Keratinocyte (primary cell): Measurements from ENCODE around the gene PTPN21. TPM values are rescaled to one million over a fixed set of nuclear protein-coding genes. Genes with fewer than 3 reads are reported as not detected.

Experiments
- DNase-seq: peaks from one replicate; pipeline ENCODE4 v3.0.0-alpha.2; 2011; ENCODE audit warnings: low read depth, missing footprints, low spot score
- FAIRE-seq: peaks from 2 replicates; lab custom pipeline; 2011; peaks lifted over from hg19 to GRCh38; lab: Jason Lieb, UNC
- H2AFZ ChIP-seq: 2 replicates; pipeline ENCODE4 v1.6.0; 2012; ENCODE audit warnings: low read length, control low read depth, inconsistent platforms; ENCODE audit not compliant: control insufficient read depth
- H3K27ac ChIP-seq: 2 replicates; pipeline ENCODE4 v1.5.1; 2011; ENCODE audit warnings: low read length; ENCODE audit not compliant: control insufficient read depth, insufficient read depth
- H3K27me3 ChIP-seq: 3 replicates; pipeline ENCODE4 v1.6.0; 2011; ENCODE audit warnings: low read length; ENCODE audit not compliant: control insufficient read depth, insufficient read depth; ENCODE audit errors: extremely low read depth
- H3K36me3 ChIP-seq, 2 experiments: 2 replicates in 1 of 2; 3 replicates in 1 of 2; pipeline ENCODE4 v1.5.1; 2011; ENCODE audit warnings: low read length in 2 of 2, mild to moderate bottlenecking in 1 of 2; ENCODE audit not compliant: control insufficient read depth in 2 of 2, insufficient read depth in 2 of 2; ENCODE audit errors: extremely low read depth in 1 of 2
- H3K4me1 ChIP-seq: 3 replicates; pipeline ENCODE4 v1.5.1; 2011; ENCODE audit warnings: low read length; ENCODE audit not compliant: control insufficient read depth, insufficient read depth; ENCODE audit errors: extremely low read depth
- H3K4me2 ChIP-seq: 3 replicates; pipeline ENCODE4 v1.6.0; 2011; ENCODE audit warnings: low read depth, low read length; ENCODE audit not compliant: control insufficient read depth, insufficient read depth; ENCODE audit errors: extremely low read depth
- H3K4me3 ChIP-seq, 3 experiments: fragments of 200-600 bp in 1 of 3; sonication (generic) in 1 of 3; 2 replicates in 2 of 3; 3 replicates in 1 of 3; pipeline ENCODE4 v1.5.1; 2011 to 2016; ENCODE audit warnings: low read length in 3 of 3, mild to moderate bottlenecking in 3 of 3, control low read depth in 2 of 3, inconsistent platforms in 1 of 3, low read depth in 1 of 3, mixed read lengths in 1 of 3, mixed run types in 1 of 3, moderate library complexity in 1 of 3; ENCODE audit not compliant: control insufficient read depth in 2 of 3, insufficient read depth in 2 of 3; ENCODE audit errors: extremely low read depth in 1 of 3
- H3K79me2 ChIP-seq: 2 replicates; pipeline ENCODE4 v1.6.0; 2012; ENCODE audit warnings: low read length; ENCODE audit not compliant: control insufficient read depth, insufficient read depth
- H3K9ac ChIP-seq: 3 replicates; pipeline ENCODE4 v1.6.0; 2011; ENCODE audit warnings: low read length; ENCODE audit not compliant: control insufficient read depth, insufficient read depth; ENCODE audit errors: extremely low read depth
- H3K9me1 ChIP-seq: 3 replicates; pipeline ENCODE4 v1.6.0; 2011; ENCODE audit warnings: low read length; ENCODE audit not compliant: control insufficient read depth, insufficient read depth; ENCODE audit errors: extremely low read depth
- H3K9me3 ChIP-seq: 2 replicates; pipeline ENCODE4 v1.5.1; 2012; ENCODE audit warnings: low read depth, low read length; ENCODE audit not compliant: control insufficient read depth
- H4K20me1 ChIP-seq: 3 replicates; pipeline ENCODE4 v1.6.0; 2011; ENCODE audit warnings: low read length; ENCODE audit not compliant: control insufficient read depth, insufficient read depth; ENCODE audit errors: extremely low read depth
- CTCF ChIP-seq, 3 experiments: IDR thresholded peaks in 1 of 3; conservative IDR thresholded peaks in 1 of 3; optimal IDR thresholded peaks in 1 of 3; 2 replicates in 2 of 3; 3 replicates in 1 of 3; pipeline versions ENCODE3 to v1.5.1; 2011; ENCODE audit warnings: low read length in 3 of 3, mild to moderate bottlenecking in 3 of 3, moderate library complexity in 2 of 3, control low read depth in 1 of 3, inconsistent platforms in 1 of 3; ENCODE audit not compliant: insufficient read depth in 2 of 3; ENCODE audit errors: extremely low read depth in 1 of 3
- EZH2 ChIP-seq: IDR thresholded peaks from one replicate; pipeline ENCODE4 v1.6.1; 2012; ENCODE audit warnings: inconsistent platforms, mild to moderate bottlenecking, low read length, moderate library complexity
- dilution Hi-C: fragments of 300-500 bp; cut with MboI; formaldehyde crosslinking; loops from one replicate; pipeline ENCODE4 v1.7.0; 2020; ENCODE audit warnings: low sequenced_read_pairs; ENCODE audit not compliant: extremely low pct_ligation_motif_present
- polyA plus RNA-seq, 5 experiments: library from polyadenylated mRNA; depleted of rRNA in 3 of 5; stranded (reverse) in 3 of 5; stranded (forward) in 1 of 5; unstranded in 1 of 5; fragments of >200 nt; gene quantifications; 1 replicate in 1 of 5; 2 replicates in 3 of 5; 3 replicates in 1 of 5; pipeline versions ENCODE4 v1.2.1 to v1.2.3, GENCODE V29; 2011 to 2012; ENCODE audit warnings: missing spikeins in 2 of 5, low read depth in 1 of 5, low replicate concordance in 1 of 5

Gene PTPN21
- polyA plus RNA-seq, 1 donor (not counting 4 experiments of a cell fraction or from before 2014, with no cell fraction given) = 7.4 TPM

DNA sequence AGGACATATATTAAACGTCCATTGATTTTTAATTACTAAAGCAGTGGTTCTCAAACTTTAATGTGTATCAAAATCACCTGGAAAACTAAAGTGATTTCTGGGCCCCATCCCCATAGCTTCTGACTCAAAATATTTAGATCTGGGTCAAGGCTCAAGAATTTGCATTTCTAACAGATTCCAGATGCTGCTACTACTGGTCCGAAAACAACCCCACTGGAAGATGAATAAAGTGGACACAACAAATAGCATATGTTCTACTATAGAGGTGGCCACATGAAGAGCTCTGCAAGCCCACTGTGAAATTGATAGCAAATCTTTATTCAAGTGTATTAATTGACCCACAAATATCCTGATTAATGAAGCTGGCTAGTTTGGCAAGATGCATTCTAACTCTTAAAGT is 99.9 kb downstream of the PTPN21 start:
- DNase-seq (no peak), FAIRE-seq (no peak)
- H2AFZ ChIP-seq = no peak overlapping the region
- no peaks in the 10 kb centered on the region for H3K79me2 ChIP-seq
- no peaks in the 10 kb centered on the region for H3K4me1 ChIP-seq
- no peaks in the 10 kb centered on the region for H3K9me1 ChIP-seq
- dilution Hi-C loops = no loop called here
- H3K4me2 ChIP-seq = no peak overlapping the region
- no peak overlapping the region for H3K9ac ChIP-seq
- no peaks in the 10 kb centered on the region for H3K36me3 ChIP-seq
- H3K27me3 ChIP-seq = no peaks in the 10 kb centered on the region
- H3K27ac ChIP-seq = no peak overlapping the region
- TF ChIP-seq EZH2 = no peak
- TF ChIP-seq CTCF (optimal IDR thresholded peaks at IDR 0.05 in 1 of 3, IDR thresholded peaks at IDR 0.05 in 1 of 3, conservative IDR thresholded peaks at IDR 0.05 in 1 of 3; ENCODE audit: extremely low read depth in 1 of 3, insufficient read depth in 2 of 3, low read length in 3 of 3) = no peak
- no peaks in the 10 kb centered on the region for H3K9me3 ChIP-seq
- no peak overlapping the region for H3K4me3 ChIP-seq
- no peaks in the 10 kb centered on the region for H4K20me1 ChIP-seq

- Histone ChIP-seq H3K27ac (no peak overlapping the region), H3K9me3 (no peaks in the 10 kb centered on the region), H3K79me2 (no peaks in the 10 kb centered on the region), H3K27me3 (no peaks in the 10 kb centered on the region), H3K36me3 (no peaks in the 10 kb centered on the region), H3K9ac (no peak overlapping the region), H3K9me1 (no peaks in the 10 kb centered on the region), H4K20me1 (no peaks in the 10 kb centered on the region), H3K4me2 (no peak overlapping the region), H3K4me1 (no peaks in the 10 kb centered on the region), H3K4me3 (no peak overlapping the region), H2AFZ (no peak overlapping the region)
- TF ChIP-seq EZH2 = no peak
- no peak for TF ChIP-seq CTCF (optimal IDR thresholded peaks at IDR 0.05 in 1 of 3, IDR thresholded peaks at IDR 0.05 in 1 of 3, conservative IDR thresholded peaks at IDR 0.05 in 1 of 3; ENCODE audit: extremely low read depth in 1 of 3, insufficient read depth in 2 of 3, low read length in 3 of 3)
- no peak for FAIRE-seq
- DNase-seq = no peak
- dilution Hi-C loops = no loop called here
Observed at GRCh38 chr14:88452231-88452630, 102.6 kb downstream of the PTPN21 start.
